Measurements from ENCODE around the gene IL10. TPM values are rescaled to one million over a fixed set of nuclear protein-coding genes. Genes with fewer than 3 reads are reported as not detected.

IL10 gene
- polyA plus RNA-seq, 1 donor: 0.91 TPM

- Histone ChIP-seq H3K9me3 (ENCODE audit: control insufficient read depth, low read depth, low read length) (no peaks in the 10 kb centered on the region), H3K36me3 (ENCODE audit: control insufficient read depth, insufficient read depth, low read length) (no peaks in the 10 kb centered on the region), H3K27me3 (ENCODE audit: control insufficient read depth, insufficient read depth, low read length) (no peaks in the 10 kb centered on the region), H3K4me1 (ENCODE audit: control insufficient read depth, insufficient read depth, low read length) (no peaks in the 10 kb centered on the region), H3K4me3 (ENCODE audit: low read length) (no peak overlapping the region), H3K27ac (ENCODE audit: low read length) (no peak overlapping the region)
- DNase-seq: no peak
- WGBS (ENCODE audit: insufficient coverage, low lambda C conversion rate): no CpG with 5 or more reads among the region's 4 CpGs
Observed at GRCh38 chr1:206723462-206723804, 48.9 kb downstream of the IL10 start.

- H3K9me3 ChIP-seq (ENCODE audit: control insufficient read depth, low read depth, low read length): no peaks in the 10 kb centered on the region
- H3K4me3 ChIP-seq (ENCODE audit: low read length): no peak overlapping the region
- no CpG with 5 or more reads among the region's 17 CpGs for WGBS (ENCODE audit: insufficient coverage, low lambda C conversion rate)
- no peak for DNase-seq
- H3K27me3 ChIP-seq (ENCODE audit: control insufficient read depth, insufficient read depth, low read length): no peaks in the 10 kb centered on the region
- H3K27ac ChIP-seq (ENCODE audit: low read length): no peak overlapping the region
- H3K4me1 ChIP-seq (ENCODE audit: control insufficient read depth, insufficient read depth, low read length): no peaks in the 10 kb centered on the region
- H3K36me3 ChIP-seq (ENCODE audit: control insufficient read depth, insufficient read depth, low read length): no peaks in the 10 kb centered on the region
Observed at GRCh38 chr1:206722751-206723461, 49.4 kb downstream of the IL10 start.

GRCh38 chr1:206721454-206721853 lies 50.8 kb downstream of the IL10 start:
- Histone ChIP-seq H3K27ac (ENCODE audit: low read length) (no peak overlapping the region), H3K4me3 (ENCODE audit: low read length) (no peak overlapping the region), H3K4me1 (ENCODE audit: control insufficient read depth, insufficient read depth, low read length) (no peaks in the 10 kb centered on the region), H3K27me3 (ENCODE audit: control insufficient read depth, insufficient read depth, low read length) (no peaks in the 10 kb centered on the region), H3K36me3 (ENCODE audit: control insufficient read depth, insufficient read depth, low read length) (no peaks in the 10 kb centered on the region), H3K9me3 (ENCODE audit: control insufficient read depth, low read depth, low read length) (no peaks in the 10 kb centered on the region)
- DNase-seq: no peak
- no CpG with 5 or more reads among the region's 1 CpG for WGBS (ENCODE audit: insufficient coverage, low lambda C conversion rate)

- no peaks in the 10 kb centered on the region for H3K27me3 ChIP-seq (ENCODE audit: control insufficient read depth, insufficient read depth, low read length)
- H3K27ac ChIP-seq (ENCODE audit: low read length): no peak overlapping the region
- no peak for DNase-seq
- no peak overlapping the region for H3K4me3 ChIP-seq (ENCODE audit: low read length)
- no peaks in the 10 kb centered on the region for H3K9me3 ChIP-seq (ENCODE audit: control insufficient read depth, low read depth, low read length)
- peaks cover 9% of the 10 kb centered on the region for H3K4me1 ChIP-seq (ENCODE audit: control insufficient read depth, insufficient read depth, low read length)
- H3K36me3 ChIP-seq (ENCODE audit: control insufficient read depth, insufficient read depth, low read length): no peaks in the 10 kb centered on the region
- no CpG with 5 or more reads among the region's 10 CpGs for WGBS (ENCODE audit: insufficient coverage, low lambda C conversion rate)
Observed at GRCh38 chr1:206719169-206719839, 53.0 kb downstream of the IL10 start.

GRCh38 chr1:206717674-206717989 lies 54.7 kb downstream of the IL10 start:
- no CpG with 5 or more reads among the region's 1 CpG for WGBS (ENCODE audit: insufficient coverage, low lambda C conversion rate)
- Histone ChIP-seq H3K36me3 (ENCODE audit: control insufficient read depth, insufficient read depth, low read length) (no peaks in the 10 kb centered on the region), H3K27me3 (ENCODE audit: control insufficient read depth, insufficient read depth, low read length) (no peaks in the 10 kb centered on the region), H3K4me3 (ENCODE audit: low read length) (no peak overlapping the region), H3K27ac (ENCODE audit: low read length) (no peak overlapping the region), H3K9me3 (ENCODE audit: control insufficient read depth, low read depth, low read length) (no peaks in the 10 kb centered on the region), H3K4me1 (ENCODE audit: control insufficient read depth, insufficient read depth, low read length) (peaks cover 25% of the 10 kb centered on the region)
- DNase-seq: no peak

Other genes with a start within 250 kb of the IL10 start
- gene EIF2D, start 160.0 kb downstream of the IL10 start, polyA plus RNA-seq: 53.2 TPM
- 4.3 TPM for gene DYRK3, start 137.0 kb downstream of the IL10 start, polyA plus RNA-seq
- gene MAPKAPK2, start 87.6 kb downstream of the IL10 start, polyA plus RNA-seq: 79.6 TPM
- not detected for gene IL19, start 1.7 kb downstream of the IL10 start, polyA plus RNA-seq
- 0.06 TPM for gene IL20, start 93.1 kb upstream of the IL10 start, polyA plus RNA-seq
- 0.48 TPM for gene IL24, start 124.9 kb upstream of the IL10 start, polyA plus RNA-seq
- gene FCMR, start 149.4 kb upstream of the IL10 start, polyA plus RNA-seq: 4.4 TPM
- gene PIGR, start 174.0 kb upstream of the IL10 start, polyA plus RNA-seq: 23.7 TPM
- gene FCAMR, start 198.0 kb upstream of the IL10 start, polyA plus RNA-seq: 5.3 TPM